NOMO-1 treated with DMSO at 0.1 percent for 48 hours (cell line): Measurements from ENCODE around the gene EGR4.

Experiments
- DNase-seq: peaks from one replicate; lab custom pipeline; 2025; ENCODE audit not compliant: unreplicated experiment; lab: John Stamatoyannopoulos, UW

Gene EGR4

GRCh38 chr2:73250872-73251846, 42.2 kb downstream of the EGR4 start:
- DNase-seq, result no peak

- DNase-seq, result no peak
These were observed 43.7 kb downstream of the EGR4 start for GRCh38 chr2:73249636-73250035.

GRCh38 chr2:73246850-73247249, 46.5 kb downstream of the EGR4 start:
- no peak for DNase-seq

- DNase-seq, result no peak
These were observed 48.8 kb downstream of the EGR4 start for GRCh38 chr2:73244580-73244979.

- no peak for DNase-seq
These were observed 49.3 kb downstream of the EGR4 start for GRCh38 chr2:73243884-73244570.
